ENCODE results near the gene ZNF775.

ZNF775 gene

DNA sequence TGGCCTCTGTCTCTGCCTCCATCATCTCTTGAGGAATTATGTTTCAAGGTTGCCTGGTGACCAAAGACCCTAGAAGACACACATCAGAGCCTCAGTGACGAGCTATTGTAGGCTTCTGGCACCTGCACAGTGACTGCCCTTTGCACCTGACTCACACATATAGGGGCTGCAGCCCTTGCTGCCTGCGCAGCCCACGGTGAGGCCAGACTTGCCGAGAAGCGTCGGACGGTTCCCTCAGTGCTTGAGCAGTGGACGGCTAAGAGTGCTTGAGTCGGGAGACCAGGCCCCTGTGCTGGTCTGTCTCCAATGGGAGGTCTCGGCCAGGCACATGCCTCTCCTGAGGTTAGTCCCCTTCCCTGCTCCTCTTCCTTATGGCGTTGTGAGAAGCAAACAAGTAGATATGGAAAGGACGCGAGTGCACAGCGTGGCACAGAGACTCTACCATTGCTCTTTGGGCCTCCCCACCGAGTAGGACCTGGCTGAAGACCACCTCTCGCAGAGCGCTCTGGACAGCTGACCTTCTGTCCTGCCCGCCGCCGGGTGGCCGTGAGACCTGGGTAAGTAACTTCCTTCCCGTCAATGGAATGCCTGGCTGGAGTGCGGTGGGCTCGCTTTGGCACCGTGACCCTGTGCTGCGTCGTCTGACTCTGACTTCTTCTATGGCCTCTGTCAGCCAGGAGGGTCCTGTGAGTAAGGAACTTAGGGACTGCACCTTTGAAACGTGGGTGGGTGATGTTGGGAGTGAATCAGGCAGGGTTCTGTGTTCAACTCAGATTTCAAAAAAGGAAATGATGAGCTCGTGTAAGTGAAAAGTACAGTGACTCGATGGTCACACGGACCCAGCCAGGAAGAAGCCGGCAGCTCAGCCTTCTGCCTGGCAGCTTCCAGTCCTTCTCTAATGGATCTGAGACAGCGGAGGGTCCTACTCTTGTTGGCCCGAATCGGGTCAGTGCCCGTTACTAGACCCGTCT lies 33.7 kb downstream of the ZNF775 start:
- DNase-seq (ENCODE audit: low read depth) = no peak

DNA sequence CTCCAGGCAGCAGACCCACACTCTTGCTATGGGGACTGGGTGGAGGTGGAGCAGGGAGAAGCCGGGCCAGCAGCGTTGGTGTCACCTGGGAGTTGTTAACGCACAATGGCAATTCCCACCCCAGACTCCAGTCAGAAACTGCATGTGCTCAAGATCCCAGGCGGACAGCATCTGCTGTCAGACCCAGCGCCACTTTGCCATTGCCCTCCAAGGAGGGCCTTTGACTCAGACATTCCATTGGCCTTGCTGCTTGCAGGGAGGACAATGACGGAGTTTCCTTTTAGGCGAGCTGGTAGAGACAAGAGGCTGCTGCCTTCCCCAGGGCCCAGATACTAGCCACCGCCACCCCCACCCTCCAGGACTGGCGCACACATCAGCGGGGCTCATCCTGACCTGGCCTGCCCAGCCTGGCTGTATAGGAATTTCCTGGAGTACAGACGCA lies 34.5 kb downstream of the ZNF775 start:
- no peak for DNase-seq (ENCODE audit: low read depth)

DNA sequence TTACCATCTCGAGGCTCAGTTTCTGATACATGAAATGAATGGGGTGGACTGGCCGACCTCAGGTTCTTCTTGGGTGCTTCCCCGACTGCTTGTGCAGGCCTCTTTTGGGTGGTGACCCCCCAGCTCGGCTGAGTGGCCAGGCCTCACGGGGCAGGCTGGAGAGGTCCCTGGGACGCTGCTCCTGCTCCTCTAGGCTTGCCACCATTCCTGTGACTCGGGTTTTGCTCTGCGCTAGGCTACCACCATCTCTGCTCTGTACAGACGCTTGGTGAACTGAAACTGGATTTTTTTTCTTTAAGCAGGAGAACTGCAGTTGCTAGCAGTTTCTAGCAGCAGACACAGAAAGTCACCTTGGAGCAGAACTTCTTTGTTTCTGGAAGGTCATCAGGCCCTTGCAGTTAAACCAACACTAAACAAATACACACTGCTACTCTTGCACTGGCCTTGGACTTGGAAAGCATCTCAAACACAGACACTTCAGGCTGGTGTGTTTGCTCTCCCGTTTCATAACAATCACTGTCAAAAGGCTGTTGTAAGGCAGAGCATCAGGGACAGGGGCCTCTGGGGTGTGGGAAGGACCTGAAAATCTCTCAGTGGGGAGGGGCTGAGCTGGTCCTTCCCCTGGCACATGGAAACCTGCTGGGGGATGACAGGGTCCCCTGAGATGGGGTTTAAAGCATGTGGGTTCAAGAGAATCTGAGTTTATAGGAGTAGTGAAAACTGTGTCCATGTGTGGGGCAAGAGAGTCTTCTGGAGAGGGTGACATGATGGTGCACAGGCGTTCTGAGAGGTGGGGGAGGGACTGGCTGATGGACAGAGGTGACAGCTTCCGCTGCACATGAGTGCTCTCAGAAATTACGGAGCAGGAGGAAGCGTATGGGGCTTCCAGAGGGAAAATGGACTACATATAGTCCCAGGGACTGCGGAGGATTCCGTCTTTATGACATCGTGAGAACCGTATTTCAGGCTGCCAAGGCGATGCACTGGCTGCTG lies 36.3 kb downstream of the ZNF775 start:
- DNase-seq (ENCODE audit: low read depth) = no peak

DNA sequence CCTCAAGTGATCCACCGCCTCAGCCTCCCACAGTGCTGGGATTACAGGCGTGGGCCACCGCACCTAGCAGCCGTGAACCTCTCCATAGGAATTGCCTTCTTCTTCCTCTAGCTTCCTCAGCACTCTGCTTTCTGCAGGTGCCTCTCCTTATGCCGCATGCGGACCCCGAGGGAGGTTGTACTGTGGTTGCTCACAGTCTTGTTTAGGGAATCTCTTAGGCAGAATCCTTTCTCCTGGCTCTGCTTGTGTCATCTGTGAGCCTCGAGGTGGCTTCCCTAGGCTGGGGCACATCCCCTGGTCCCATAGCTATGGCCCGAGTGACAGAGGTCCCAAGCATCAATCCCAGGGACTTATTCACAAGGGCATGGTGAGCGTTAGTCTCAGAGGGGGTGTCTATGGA lies 38.1 kb downstream of the ZNF775 start:
- no peak for DNase-seq (ENCODE audit: low read depth)

DNA sequence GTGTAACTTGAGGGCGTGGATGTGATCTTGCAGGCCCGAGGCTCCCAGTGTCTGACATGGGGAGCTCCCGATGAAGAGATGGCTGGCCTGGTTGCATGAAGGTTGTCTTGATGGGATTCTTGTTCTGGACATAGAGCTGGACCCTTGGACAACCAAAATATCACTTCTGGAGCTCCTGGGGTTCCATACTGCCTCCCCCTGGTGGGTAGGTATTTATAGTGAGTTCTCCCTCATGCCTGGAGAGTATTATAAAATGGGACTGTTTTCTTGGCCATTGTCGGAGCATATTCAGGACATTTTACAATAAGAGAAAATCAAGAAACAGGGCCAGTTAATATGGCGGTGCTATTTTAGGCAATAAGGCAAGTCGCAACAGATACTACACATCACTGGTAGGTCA lies 38.7 kb downstream of the ZNF775 start:
- DNase-seq (ENCODE audit: low read depth) = no peak

DNA sequence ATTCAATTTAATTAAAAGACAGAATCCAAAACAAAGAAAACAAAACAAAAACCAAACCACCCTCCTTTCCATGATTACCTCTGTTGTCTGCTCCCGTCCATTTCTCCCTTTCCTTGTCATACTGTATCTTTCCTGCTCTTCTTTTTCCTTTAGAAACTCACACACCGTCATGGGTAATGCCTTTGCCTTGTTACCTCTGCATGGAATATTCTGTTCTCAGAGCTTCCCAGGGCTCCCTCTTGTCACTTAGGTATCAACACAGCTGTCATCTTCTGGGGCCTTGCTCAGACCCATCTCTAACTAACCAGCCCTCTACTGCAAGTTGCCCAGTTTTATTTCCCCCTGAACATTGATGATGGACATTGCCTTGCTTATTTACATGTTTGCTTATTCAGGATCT lies 41.1 kb downstream of the ZNF775 start:
- DNase-seq (ENCODE audit: low read depth) = no peak

DNA sequence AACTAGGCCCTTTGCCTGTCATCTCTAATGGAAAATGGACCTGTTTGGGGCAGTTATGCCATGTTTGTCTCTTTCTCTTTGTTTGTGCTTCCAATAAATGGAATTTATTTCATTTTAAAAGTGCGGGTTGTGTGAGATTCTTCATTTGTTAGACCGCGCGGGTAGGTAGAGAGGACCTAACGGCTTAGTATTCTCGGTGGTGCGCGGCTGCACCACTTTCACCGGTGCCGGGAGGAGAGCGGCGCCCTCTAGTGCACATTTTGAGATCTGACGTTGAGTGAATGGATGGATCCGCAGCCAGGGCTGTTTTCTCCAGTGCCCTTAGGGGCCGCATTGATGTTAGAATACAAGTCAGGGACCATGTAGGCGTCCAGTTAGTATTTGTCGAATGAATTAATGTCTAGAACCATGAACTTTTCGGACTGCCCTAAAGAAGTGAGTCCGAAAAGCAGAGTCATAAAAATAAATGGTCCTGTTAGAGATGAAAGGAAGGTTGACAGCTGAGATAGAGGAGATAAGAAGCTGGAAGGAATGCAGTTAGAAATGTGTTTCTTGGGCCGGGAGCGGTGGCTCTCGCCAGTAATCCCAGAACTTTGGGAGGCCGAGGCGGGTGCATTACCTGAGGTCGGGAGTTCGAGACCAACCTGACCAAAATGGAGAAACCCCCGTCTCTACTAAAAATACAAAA lies 42.0 kb downstream of the ZNF775 start:
- DNase-seq (ENCODE audit: low read depth) = peak; percentile 76

DNA sequence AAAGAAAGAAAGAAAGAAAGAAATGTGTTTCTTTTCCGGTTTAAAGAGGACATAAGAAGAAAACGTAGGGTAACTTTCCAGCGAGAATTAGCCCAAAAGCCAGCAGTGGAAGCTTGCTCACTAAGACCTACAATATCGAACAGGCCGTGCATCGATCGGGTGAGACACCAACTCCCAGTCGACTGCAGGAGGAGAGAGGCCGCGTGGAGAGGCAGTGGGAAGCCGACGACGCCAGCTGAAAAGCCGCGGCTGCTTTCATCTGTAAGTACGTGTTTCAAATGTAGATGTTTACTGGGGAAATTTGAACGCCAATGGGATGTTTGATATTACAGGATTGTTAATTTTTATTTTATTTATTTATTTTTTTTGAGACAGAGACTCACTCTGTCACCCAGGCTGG lies 42.7 kb downstream of the ZNF775 start:
- DNase-seq (ENCODE audit: low read depth) = no peak

DNA sequence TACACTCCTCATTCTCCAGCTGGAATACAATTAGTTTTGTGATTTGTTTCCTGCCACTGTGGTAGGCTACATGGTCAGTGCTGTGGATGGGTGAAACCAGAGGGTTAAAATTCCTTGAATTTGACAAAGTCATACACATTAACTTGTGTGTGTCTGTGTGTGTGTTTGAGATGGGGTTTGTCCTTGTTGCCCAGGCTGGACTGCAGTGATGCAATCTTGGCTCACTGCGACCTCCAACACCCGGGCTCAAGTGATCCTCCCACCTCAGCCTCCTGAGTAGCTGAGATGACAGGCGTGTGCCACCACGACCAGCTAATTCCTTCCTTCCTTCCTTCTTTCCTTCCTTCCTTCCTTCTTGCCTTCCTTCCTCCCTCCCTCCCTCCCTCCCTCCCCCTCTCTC lies 46.5 kb downstream of the ZNF775 start:
- DNase-seq (ENCODE audit: low read depth) = no peak

DNA sequence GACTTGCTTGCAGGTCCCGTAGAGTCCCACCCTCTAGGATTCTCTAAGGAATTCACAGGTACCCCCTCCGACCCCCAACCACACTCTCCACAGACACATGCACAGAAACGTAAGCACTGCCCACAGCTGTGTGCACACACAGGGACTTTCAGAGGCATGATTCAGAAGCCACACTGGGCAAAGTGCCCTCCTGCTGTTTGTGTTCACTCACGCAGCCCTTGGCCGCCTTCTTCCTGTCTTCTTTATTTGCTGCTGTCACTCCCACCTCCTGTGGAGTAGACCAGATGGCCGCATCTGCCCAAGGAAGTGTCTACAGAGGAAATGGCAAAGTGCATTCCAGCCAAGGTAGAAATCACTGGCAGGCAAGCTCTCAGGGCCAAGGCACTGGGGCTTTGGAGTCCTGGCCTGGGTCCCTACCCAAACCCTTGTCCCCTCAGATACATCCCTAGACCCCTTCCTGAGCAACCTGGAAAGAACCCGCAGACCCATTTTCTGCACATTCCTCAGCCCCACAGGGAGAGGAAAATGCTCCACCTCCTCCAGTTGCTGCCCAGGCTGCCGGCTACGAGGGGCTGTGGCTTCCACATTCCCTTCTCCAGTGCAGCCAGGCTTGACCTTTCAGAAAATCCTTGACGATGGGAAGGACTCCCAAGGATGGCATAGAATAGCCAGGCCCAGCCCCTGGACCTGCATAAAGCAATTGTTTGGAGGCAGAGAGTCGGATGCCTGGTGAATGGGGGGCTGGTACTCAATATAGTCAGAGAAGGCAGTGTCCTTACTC lies 49.7 kb downstream of the ZNF775 start:
- DNase-seq (ENCODE audit: low read depth) = no peak

DNA sequence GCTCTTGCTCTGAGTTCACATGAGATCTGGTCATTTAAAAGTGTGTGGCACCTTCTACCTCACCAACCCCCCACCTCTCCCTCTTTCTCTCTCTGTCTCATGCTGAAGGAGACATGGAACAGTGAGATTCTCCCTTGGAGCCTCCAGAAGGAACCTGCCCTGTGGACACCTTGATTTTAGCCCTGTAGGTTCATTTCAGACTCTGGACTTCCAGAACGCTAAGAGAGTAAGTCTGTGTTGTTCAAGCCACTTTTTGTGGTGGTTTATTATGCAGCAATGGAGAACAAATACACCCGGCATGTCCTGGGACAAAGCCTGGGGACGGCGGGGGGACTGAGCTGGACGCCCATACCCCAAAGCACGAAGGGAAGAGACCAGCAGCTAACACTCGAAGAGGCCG lies 50.6 kb downstream of the ZNF775 start:
- DNase-seq (ENCODE audit: low read depth) = no peak

DNA sequence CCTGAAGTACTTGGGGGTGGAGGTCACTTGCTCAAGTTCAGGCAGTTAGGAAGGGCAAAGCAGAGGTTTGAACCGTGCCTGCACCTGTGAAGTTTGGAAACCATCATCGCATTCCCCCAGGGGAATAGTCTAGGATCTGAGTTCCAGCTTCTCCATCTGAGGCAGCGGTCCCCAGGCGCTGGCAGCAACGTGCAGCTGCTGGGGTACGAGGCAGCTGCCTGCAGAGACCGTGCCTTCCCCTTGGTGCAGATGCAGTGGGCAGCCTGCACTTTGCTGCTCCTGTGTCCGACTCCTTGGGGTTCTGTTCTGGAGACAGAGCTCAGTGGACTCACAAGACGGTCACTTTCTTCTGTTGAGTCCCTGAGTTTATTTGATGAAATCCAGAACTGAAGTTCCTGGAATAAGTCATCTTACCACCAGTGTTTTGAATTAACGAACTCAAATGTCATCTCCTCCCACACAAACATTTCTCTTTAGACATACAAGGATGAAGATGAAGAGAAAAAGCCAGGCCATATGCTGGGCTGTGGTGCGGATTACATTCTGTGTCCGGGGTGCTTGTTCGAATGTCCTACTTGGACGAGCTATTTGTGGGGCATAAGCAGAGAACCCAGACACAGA lies 51.4 kb downstream of the ZNF775 start:
- DNase-seq (ENCODE audit: low read depth) = no peak

DNA sequence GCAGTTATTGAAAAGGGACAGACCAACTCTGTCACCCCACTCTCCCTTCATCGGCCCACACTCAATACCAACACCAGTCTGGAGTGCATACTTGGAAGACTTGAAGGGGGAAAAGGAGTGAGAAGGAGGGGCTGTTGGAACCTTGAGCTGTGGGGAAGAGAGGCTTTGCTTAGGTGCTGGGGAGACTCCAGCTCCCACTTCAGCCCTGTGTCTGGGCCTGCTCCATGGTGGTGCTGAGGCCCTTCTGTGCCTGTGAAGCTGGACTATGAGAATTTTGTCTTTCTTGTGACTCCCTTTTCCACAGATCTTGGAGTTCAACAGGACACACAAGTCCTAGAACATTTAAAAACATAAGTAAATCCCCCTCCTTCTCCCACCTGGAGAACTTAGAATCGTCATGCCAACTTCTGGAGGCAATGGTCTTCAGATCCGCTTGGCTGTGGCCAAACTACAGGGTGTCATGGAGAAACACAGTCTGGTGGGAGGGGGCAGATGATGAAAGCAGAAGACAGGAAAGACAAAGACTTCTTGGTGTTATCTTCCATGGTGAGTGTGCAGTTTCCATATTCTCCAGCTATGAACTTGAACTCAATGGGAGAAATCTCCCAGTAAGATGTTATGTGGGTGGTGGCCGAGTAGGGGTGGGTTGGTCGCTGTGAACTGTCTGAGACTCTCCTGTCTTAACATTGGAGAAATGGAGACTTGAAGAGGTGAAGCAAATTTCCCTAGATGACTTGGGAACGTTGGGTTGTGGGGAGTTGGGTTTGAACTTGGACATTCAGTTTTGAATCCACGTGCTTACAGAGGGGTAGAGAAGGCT lies 52.9 kb downstream of the ZNF775 start:
- no peak for DNase-seq (ENCODE audit: low read depth)

DNA sequence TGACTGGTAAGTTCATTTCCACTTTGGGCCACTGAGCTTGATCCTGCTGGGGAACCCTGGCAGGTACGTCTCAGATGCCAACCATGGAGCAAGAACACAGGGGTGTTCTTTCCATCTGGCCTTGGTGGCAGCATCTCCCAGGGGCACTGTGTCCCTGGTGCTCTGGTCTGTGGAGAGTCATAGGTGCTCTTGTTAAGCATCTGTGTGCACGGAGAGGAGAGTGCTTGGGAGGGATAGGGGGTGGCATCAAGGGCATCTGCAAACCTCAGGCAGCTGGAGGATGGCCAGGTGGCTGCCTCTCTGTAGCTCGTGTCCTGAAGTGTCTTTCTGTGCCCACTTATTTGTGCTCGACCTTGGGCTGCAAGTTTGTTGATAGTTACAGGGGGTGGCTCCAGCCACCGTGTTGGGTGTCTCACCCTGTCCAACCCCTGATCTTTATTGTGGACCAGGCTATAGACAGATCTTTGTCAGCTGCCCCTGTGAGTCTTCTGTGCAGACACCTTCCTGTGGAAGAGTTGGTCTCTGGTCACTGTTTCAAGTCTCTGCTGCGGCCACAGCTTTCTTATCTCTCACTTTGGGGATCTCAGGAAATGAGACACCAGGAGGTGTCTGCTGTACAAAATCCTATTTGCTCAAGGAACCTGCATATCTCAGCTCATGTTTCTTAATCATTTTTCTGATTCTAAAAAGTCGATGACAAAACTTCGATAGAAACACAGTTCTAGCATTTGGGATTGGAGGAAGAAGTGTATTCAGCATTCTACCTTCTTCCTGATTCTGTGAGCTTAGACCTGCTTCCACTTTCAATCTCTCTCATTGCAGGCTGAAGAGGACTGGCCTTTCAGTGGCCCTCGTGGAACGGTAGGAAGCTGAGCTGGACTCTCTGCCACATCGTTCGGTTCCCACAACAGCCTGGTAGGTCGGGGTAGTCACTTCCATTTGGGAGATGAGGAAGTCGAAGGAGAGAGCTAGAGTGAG lies 54.1 kb downstream of the ZNF775 start:
- DNase-seq (ENCODE audit: low read depth) = no peak

DNA sequence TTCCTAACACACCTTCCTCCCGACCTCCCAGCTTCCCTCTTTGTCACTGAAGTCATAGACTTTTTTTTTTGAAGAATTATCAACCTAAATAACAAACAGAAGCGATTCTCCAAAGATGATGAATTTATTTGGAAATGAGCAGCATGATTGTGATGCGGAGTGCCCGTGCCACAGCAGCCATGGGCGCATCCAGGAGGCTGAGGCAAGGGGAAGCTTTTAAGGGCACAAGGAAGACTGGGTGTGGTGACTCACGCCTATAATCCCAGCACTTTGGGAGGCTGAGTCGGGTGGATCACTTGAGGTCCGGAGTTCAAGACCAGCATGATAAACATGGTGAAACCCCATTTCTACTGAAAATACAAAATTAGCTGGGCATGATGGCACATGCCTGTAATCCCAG lies 55.1 kb downstream of the ZNF775 start:
- no peak for DNase-seq (ENCODE audit: low read depth)

DNA sequence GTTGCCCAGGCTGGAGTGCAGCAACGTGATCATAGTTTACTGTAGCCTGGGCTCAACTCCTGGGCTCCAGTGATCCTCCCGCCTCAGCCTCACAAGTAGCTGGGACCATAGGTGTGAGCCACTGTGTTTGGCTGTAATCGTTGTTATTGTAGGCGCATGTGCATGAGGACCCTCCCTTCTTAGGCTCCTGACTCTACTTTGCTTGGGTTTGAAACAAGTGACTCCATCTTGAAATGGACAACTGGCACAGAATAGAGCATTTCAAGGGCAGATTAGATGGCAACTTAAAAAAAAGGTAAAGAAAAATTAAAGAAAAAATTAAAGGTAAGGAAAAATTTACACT lies 55.9 kb downstream of the ZNF775 start:
- no peak for DNase-seq (ENCODE audit: low read depth)

DNA sequence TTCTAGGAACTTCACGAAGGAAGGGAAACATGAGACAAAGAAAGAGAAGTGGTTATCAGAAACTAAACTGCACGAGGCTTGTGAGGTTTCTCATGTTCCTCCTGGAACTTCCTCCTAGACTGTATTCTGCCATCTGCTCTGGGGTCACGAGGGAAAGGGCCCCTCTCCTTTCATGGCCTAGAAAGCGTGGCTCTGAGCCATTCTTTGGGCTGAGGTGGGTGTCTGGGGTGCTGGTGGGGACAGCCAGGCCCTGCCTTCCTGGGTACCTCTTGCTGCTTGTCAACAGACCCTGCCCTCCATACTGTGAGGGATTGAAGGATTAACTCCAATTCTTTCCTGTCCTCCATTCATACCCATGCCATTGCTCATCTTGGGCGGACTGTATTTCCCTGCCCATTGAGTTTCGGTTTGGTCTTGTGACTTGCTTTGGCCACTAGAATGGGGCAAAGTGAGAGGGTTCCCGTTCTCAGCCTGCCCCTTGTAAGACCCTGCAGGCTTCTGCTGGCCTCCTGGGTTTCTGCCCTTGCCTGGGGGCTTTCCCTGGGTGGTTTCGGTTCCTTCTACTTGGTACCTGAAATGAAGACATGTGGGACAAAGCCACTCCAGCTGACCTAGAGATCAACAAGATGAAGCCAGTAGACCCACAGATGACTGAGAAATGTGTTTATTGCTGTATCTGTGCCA lies 56.4 kb downstream of the ZNF775 start:
- no peak for DNase-seq (ENCODE audit: low read depth)

DNA sequence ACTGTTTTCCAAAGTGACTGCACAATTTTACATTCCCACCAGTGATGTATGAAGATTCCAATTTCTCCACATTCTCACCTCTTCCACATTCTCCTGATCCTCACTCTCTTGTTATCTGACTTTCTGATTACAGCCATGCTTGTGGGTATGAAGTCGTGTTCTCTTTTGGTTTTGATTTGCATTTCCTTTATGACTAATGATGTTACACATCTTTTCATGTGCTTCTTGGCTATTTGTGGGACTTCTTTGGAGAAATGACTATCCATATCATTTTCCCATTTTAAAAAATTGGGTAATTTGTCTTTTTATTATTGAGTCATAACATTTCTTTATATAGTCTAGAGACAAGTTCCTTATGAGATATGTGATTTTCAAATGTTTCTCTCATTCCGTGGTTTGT lies 60.8 kb downstream of the ZNF775 start:
- DNase-seq (ENCODE audit: low read depth) = no peak

Measured in activated T-helper 9 cell treated with anti-CD3 and anti-CD28 coated beads, Interleukin-2, amount 50 U/mL, for 16 hours (primary cell).